Mesothelial cell of epicardium (in vitro differentiated cells): ENCODE data around the gene MED25. TPM values are rescaled to one million over a fixed set of nuclear protein-coding genes. Genes with fewer than 3 reads are reported as not detected.

ENCODE experiments used
- DNase-seq, 2 experiments: peaks; one replicate each; pipeline ENCODE4 v3.0.0; 2021; ENCODE audit warnings: low spot score in 2 of 2; ENCODE audit not compliant: unreplicated experiment in 2 of 2
- H3K27ac Mint-ChIP-seq: 2 replicates; pipeline ENCODE4 v1.8.0; 2021; ENCODE audit warnings: mixed read lengths
- H3K27me3 Mint-ChIP-seq: 2 replicates; pipeline ENCODE4 v1.8.0; 2021; ENCODE audit warnings: low read depth, mixed read lengths
- H3K36me3 Mint-ChIP-seq: 2 replicates; pipeline ENCODE4 v1.8.0; 2021; ENCODE audit warnings: mixed read lengths
- H3K4me1 Mint-ChIP-seq: 2 replicates; pipeline ENCODE4 v1.8.0; 2021; ENCODE audit warnings: mixed read lengths
- H3K4me3 Mint-ChIP-seq: 2 replicates; pipeline ENCODE4 v1.8.0; 2021; ENCODE audit warnings: mild to moderate bottlenecking, moderate library complexity, mixed read lengths
- H3K9me3 Mint-ChIP-seq: 2 replicates; pipeline ENCODE4 v1.8.0; 2021; ENCODE audit warnings: mixed read lengths
- total RNA-seq: library from RNA; stranded (reverse); gene quantifications from 3 replicates; pipeline ENCODE4 v1.2.1, GENCODE V29; 2021
- TF ChIP-seq, protein P1 (sequence below): fragments of 200-600 bp; sonication (generic); IDR thresholded peaks from one replicate; pipeline ENCODE4 v1.5.0; 2021; ENCODE audit warnings: antibody characterized with exemption; ENCODE audit not compliant: unreplicated experiment

The MED25 gene
- total RNA-seq, 1 donor from 2014 or later = 103 TPM

DNA sequence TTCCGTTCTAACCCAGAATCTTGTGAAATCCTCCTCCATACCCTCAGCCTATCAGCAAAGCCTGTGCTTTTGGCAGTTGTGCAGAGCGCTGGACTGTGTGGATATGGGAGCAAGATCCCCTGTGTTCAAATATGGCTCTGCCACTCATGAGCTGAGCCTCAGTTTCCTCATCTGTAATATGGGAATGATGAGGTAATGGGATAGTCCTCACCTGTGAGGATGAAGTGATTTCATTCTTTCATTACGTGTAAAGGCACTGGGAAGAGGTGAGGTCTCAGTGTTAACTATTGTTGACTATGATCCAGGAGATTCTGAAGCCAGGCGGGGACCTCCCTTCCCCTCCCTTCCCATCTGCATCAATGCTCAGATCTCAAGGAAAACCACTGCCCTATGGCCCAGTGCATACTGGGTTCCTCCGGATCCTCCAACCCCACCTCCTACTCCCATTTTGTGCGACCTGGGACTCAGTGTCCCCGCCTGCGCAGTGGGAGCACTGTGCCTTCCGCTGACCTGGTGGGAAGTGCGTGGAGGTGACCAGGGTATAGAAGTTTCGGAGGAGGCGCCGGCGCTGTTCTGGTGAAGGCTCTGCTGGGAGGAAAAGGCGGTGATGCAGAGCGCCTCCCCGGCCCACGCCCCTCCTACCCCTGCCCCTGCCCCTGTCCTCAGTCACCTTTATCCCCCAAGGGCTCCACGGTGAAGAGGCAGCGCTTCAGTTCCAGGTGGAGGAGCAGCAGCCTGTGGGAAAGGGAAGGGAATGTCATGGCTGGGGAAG is 10.0 kb upstream of the MED25 start:
- Mint-ChIP-seq H3K27ac (peak overlapping the region; percentile 53), H3K4me3 (peak overlapping the region; percentile 82), H3K36me3 (peaks cover 15% of the 10 kb centered on the region), H3K4me1 (peaks cover 20% of the 10 kb centered on the region), H3K27me3 (no peaks in the 10 kb centered on the region), H3K9me3 (no peaks in the 10 kb centered on the region)
- no peak for DNase-seq
- TF ChIP-seq, protein P1, sequence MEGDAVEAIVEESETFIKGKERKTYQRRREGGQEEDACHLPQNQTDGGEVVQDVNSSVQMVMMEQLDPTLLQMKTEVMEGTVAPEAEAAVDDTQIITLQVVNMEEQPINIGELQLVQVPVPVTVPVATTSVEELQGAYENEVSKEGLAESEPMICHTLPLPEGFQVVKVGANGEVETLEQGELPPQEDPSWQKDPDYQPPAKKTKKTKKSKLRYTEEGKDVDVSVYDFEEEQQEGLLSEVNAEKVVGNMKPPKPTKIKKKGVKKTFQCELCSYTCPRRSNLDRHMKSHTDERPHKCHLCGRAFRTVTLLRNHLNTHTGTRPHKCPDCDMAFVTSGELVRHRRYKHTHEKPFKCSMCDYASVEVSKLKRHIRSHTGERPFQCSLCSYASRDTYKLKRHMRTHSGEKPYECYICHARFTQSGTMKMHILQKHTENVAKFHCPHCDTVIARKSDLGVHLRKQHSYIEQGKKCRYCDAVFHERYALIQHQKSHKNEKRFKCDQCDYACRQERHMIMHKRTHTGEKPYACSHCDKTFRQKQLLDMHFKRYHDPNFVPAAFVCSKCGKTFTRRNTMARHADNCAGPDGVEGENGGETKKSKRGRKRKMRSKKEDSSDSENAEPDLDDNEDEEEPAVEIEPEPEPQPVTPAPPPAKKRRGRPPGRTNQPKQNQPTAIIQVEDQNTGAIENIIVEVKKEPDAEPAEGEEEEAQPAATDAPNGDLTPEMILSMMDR = no peak

DNA sequence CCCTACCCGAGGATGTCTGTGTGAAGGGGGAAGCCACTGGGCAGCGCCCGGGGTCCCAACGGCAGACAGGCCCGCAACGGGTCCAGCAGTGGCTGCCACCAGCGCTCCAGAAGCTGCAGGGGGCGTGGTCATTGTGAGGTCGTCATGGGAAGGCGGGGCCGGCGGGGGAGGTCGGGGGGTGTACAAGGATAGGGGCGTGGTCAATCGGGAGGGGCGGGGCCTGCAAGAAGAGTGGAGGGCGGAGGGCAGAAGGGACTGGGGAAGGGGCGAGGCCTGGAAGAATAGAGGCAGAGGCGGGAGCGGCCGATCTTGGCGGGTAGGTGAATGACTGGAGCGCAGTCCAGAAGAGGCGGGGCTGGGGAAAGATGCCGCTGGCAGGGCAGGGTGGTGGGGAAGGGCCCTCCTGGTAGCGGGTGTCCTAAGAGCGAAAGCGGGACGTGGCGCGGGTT is 9.4 kb upstream of the MED25 start:
- Mint-ChIP-seq H3K4me1 (peaks cover 20% of the 10 kb centered on the region), H3K9me3 (no peaks in the 10 kb centered on the region), H3K27me3 (no peaks in the 10 kb centered on the region), H3K36me3 (peaks cover 10% of the 10 kb centered on the region), H3K4me3 (peak overlapping the region; percentile 82), H3K27ac (peak overlapping the region; percentile 73)
- TF ChIP-seq, protein P1 = no peak
- DNase-seq = peak; percentile 88 to 92

DNA sequence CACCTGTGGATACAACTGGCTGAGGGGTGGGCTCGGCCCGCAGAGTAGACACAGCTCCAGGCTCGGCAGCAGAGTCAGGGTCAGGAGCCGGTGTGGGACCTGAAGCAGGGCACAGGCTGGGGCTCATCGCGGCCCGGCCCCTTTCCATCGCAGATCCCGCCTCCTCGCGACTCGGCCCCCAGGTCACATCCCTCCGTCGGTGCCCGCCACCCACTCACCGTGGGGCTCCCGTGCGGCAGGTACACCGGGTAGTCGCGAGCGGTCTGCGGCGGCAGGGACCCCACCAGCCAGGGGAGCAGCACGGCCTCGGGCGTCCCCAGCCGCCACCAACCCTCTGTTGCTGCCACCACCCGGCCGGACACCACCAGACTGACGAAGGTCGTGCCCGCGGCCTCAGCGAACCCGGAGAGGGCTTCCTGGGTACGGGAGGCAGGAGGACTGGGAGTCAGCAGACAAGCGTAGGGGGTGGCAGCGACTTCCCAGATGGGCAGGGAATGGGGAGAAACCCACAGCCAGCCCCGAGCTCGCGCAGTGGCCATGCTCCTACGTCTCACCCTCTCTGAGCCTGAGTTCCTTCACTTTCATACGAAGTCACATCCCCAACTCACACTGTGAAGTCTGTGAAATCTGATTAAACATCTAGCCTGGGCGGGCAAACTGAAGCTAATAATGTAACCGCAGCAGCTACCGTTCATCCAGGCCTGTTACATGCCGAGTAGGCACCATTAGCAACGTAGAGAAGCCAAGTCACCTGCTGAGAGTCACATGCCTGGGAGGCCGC is 8.7 kb upstream of the MED25 start:
- TF ChIP-seq, protein P1 = no peak
- Mint-ChIP-seq H3K36me3 (peaks cover 10% of the 10 kb centered on the region), H3K9me3 (no peaks in the 10 kb centered on the region), H3K4me1 (peaks cover 24% of the 10 kb centered on the region), H3K27me3 (no peaks in the 10 kb centered on the region), H3K27ac (peak overlapping the region; percentile 73), H3K4me3 (peak overlapping the region; percentile 82)
- peak in 1 of 2 experiments; percentile 49 for DNase-seq

DNA sequence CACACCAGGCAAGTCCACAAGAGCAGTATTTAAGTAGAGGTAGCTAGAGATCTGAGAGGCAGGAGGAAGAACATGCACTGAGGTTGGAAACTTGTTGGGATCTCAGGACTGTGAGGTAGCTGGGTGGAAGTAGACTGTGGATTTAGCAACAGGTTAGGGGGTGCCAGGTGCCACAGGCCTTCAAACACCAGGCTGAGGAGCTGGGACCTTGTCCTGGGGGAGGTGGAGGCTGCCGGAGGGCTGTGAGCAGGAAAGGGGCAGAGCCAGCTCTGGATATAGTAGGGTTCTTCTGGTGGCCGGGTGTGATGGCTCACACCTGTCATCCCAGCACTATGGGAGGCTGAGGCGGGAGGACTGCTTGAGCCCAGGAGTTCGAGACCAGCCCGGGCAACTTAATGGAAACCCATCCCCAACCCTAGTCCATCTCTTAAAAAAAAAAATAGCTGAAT is 8.1 kb upstream of the MED25 start:
- no peak for DNase-seq
- TF ChIP-seq, protein P1 = no peak
- Mint-ChIP-seq H3K9me3 (no peaks in the 10 kb centered on the region), H3K27me3 (no peaks in the 10 kb centered on the region), H3K36me3 (peaks cover 10% of the 10 kb centered on the region), H3K4me3 (peak overlapping the region; percentile 82), H3K27ac (peak overlapping the region; percentile 11), H3K4me1 (peaks cover 25% of the 10 kb centered on the region)

DNA sequence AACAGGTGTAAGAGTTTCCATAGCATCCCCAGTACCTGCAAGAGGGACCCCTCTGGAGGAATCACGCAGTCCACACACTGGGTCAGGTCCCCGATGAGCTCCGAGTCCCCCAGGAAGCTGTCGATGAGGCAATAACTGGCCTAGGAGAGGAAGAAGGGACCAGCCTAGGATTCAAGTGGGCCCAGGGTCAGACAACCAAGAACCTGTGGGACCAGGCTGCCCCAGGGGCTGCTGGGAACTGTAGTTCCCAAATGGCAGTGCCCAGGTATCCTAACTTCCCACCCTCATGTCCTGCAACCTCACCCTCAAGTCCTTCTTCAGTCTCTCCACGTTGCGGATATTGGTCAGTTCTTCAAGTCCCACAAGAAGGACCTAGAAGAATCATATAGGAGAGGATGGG is 6.8 kb upstream of the MED25 start:
- H3K36me3 Mint-ChIP-seq = peaks cover 6% of the 10 kb centered on the region
- no peaks in the 10 kb centered on the region for H3K27me3 Mint-ChIP-seq
- peaks cover 25% of the 10 kb centered on the region for H3K4me1 Mint-ChIP-seq
- H3K4me3 Mint-ChIP-seq = no peak overlapping the region
- H3K27ac Mint-ChIP-seq = no peak overlapping the region
- H3K9me3 Mint-ChIP-seq = no peaks in the 10 kb centered on the region
- TF ChIP-seq, protein P1 = no peak
- DNase-seq = no peak
